MM.1S (cell line): ENCODE results near the gene IRAG1.
A peak's percentile ranks its signal among the peaks of the same experiment; 100 is the strongest.

Source experiments
- DNase-seq: peaks from one replicate; pipeline ENCODE4 v3.0.0-alpha.2; 2015
- H2AFZ ChIP-seq: fragments of 300-600 bp; sonication (generic); 2 replicates; pipeline ENCODE4 v1.6.0; 2016; ENCODE audit warnings: antibody characterized with exemption, low read length
- H3F3A ChIP-seq: fragments of 300-600 bp; sonication (generic); 2 replicates; pipeline ENCODE4 v1.6.1; 2016; ENCODE audit warnings: mild to moderate bottlenecking, antibody characterized with exemption, low read length, moderate library complexity, mixed read lengths; ENCODE audit not compliant: insufficient read depth
- H3K27ac ChIP-seq: fragments of 300-600 bp; sonication (generic); 2 replicates; pipeline ENCODE4 v1.5.1; 2016; ENCODE audit warnings: mild to moderate bottlenecking, low read length
- H3K27me3 ChIP-seq: fragments of 300-600 bp; sonication (generic); replicated peaks from 2 replicates; pipeline ENCODE4 v1.6.0; 2016; ENCODE audit warnings: low read length; ENCODE audit not compliant: insufficient read depth
- H3K36me3 ChIP-seq: fragments of 300-600 bp; sonication (generic); replicated peaks from 2 replicates; pipeline ENCODE4 v1.6.1; 2016; ENCODE audit warnings: mild to moderate bottlenecking, low read length, mixed read lengths; ENCODE audit not compliant: insufficient read depth
- H3K4me1 ChIP-seq: fragments of 300-600 bp; sonication (generic); 2 replicates; pipeline ENCODE4 v1.6.1; 2016; ENCODE audit warnings: low read length, mixed read lengths
- H3K4me2 ChIP-seq: fragments of 300-600 bp; sonication (generic); 2 replicates; pipeline ENCODE4 v1.6.0; 2016; ENCODE audit warnings: low read depth, low read length
- H3K4me3 ChIP-seq: fragments of 300-600 bp; sonication (generic); 2 replicates; pipeline ENCODE4 v1.5.1; 2016; ENCODE audit warnings: low read length, mixed read lengths
- H3K79me2 ChIP-seq: fragments of 300-600 bp; sonication (generic); 2 replicates; pipeline ENCODE4 v1.6.1; 2016; ENCODE audit warnings: mixed run types, low read length, mixed read lengths
- H3K9ac ChIP-seq: fragments of 300-600 bp; sonication (generic); 2 replicates; pipeline ENCODE4 v1.6.1; 2016; ENCODE audit warnings: low read length, mixed read lengths
- H3K9me2 ChIP-seq: fragments of 300-600 bp; sonication (generic); replicated peaks from 2 replicates; pipeline ENCODE4 v1.6.1; 2016; ENCODE audit warnings: mild to moderate bottlenecking, low read length, mixed read lengths; ENCODE audit not compliant: insufficient read depth
- H3K9me3 ChIP-seq: fragments of 300-600 bp; sonication (generic); replicated peaks from 2 replicates; pipeline ENCODE4 v1.6.1; 2016; ENCODE audit warnings: mild to moderate bottlenecking, low read length, mixed read lengths; ENCODE audit not compliant: insufficient read depth
- H4K20me1 ChIP-seq: fragments of 300-600 bp; sonication (generic); 2 replicates; pipeline ENCODE4 v1.6.1; 2016; ENCODE audit warnings: mild to moderate bottlenecking, low read length, moderate library complexity, mixed read lengths; ENCODE audit not compliant: insufficient read depth
- CTCF ChIP-seq: fragments of 300-600 bp; sonication (generic); IDR thresholded peaks from 2 replicates; pipeline ENCODE4 v1.5.1; 2016; ENCODE audit warnings: antibody characterized with exemption, low read length, mixed read lengths
- EZH2 ChIP-seq: fragments of 300-600 bp; sonication (generic); optimal IDR thresholded peaks from 2 replicates; pipeline ENCODE3; 2017; ENCODE audit warnings: low read depth, mild to moderate bottlenecking, antibody characterized with exemption, low read length, mixed read lengths
- EZH2phosphoT487 ChIP-seq: fragments of 300-600 bp; sonication (generic); IDR thresholded peaks from 2 replicates; pipeline ENCODE4 v1.6.1; 2018; ENCODE audit warnings: antibody characterized with exemption, low read length

Gene IRAG1

DNA sequence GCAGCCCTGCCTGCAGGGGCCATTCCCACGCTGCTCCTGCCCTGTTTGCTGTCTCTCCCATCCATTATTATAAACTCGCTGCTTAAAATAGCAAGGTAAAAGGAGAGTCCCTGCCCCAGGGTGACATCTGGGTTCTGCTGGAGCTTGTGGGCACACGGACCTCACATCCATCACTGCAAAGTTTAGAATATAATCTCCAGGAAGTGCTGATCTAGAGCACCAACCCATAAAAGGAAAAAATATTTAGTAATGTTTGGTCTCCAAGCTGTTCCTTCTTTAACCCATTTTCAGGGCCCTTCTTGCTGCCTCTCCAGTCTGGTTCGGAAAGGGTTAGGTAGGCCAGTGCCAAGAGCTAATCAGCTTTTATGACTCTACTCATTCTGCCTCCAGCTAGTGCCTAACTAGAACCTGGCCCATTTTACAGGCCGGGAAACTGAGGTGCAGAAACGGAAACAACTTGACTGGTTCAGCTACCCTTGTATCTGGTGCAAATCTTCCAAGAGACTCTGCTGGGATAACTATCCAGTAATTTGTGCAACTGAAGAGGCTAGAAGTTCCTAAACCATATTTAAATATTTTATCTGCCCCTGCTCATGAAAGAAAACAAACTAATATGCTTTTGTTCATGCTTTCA lies 37.5 kb downstream of the IRAG1 start:
- Histone ChIP-seq H2AFZ (no peak overlapping the region), H3K9me3 (no peaks in the 10 kb centered on the region), H3F3A (peaks cover 11% of the 10 kb centered on the region), H3K79me2 (no peaks in the 10 kb centered on the region), H4K20me1 (no peaks in the 10 kb centered on the region), H3K27ac (no peak overlapping the region), H3K9me2 (no peaks in the 10 kb centered on the region), H3K4me3 (no peak overlapping the region), H3K4me2 (peak overlapping the region; percentile 26; the same call in 1 of the 2 replicates), H3K27me3 (no peaks in the 10 kb centered on the region), H3K4me1 (peaks cover 68% of the 10 kb centered on the region), H3K9ac (no peak overlapping the region), H3K36me3 (no peaks in the 10 kb centered on the region)
- TF ChIP-seq EZH2phosphoT487 (no peak), EZH2 (no peak), CTCF (no peak)
- no peak for DNase-seq

DNA sequence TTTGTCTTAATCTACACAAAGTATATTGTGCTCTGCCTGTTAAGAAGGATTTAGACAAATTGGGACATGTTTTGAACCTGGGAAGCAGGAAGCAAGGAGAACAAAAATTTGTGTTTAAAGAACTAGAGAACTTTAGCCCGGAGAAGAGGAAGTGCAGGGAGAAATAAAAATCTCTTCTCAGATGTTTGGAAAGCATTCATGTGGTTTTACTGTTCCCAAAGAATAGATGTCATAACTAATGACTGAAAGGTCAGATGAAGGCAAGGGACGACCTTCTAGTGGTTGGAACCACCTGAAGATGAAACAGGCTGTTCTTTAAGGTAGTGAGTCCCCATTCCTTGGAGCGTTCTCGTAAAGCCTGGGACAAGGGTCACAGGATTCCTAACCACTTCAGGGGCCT lies 38.3 kb downstream of the IRAG1 start:
- H4K20me1 ChIP-seq, result no peaks in the 10 kb centered on the region
- TF ChIP-seq CTCF (no peak), EZH2 (no peak), EZH2phosphoT487 (no peak)
- peaks cover 11% of the 10 kb centered on the region for H3F3A ChIP-seq
- H2AFZ ChIP-seq, result no peak overlapping the region
- H3K9me2 ChIP-seq, result no peaks in the 10 kb centered on the region
- no peak overlapping the region for H3K4me3 ChIP-seq
- H3K36me3 ChIP-seq, result no peaks in the 10 kb centered on the region
- no peak for DNase-seq
- H3K79me2 ChIP-seq, result no peaks in the 10 kb centered on the region
- no peak overlapping the region for H3K27ac ChIP-seq
- peak overlapping the region; percentile 26; the same call in 1 of the 2 replicates for H3K4me2 ChIP-seq
- peaks cover 70% of the 10 kb centered on the region for H3K4me1 ChIP-seq
- H3K9ac ChIP-seq, result no peak overlapping the region
- H3K9me3 ChIP-seq, result no peaks in the 10 kb centered on the region
- H3K27me3 ChIP-seq, result no peaks in the 10 kb centered on the region

GRCh38 chr11:10654811-10655150 lies 38.8 kb downstream of the IRAG1 start:
- Histone ChIP-seq H3K4me1 (peaks cover 70% of the 10 kb centered on the region), H3K27me3 (no peaks in the 10 kb centered on the region), H3K9me3 (no peaks in the 10 kb centered on the region), H3F3A (peaks cover 11% of the 10 kb centered on the region), H3K9me2 (no peaks in the 10 kb centered on the region), H2AFZ (no peak overlapping the region), H3K36me3 (no peaks in the 10 kb centered on the region), H3K9ac (no peak overlapping the region), H3K4me2 (0 out of 2 replicates have a peak overlapping the region, but pooled peaks have one; percentile 26), H4K20me1 (no peaks in the 10 kb centered on the region), H3K27ac (no peak overlapping the region), H3K4me3 (no peak overlapping the region), H3K79me2 (no peaks in the 10 kb centered on the region)
- TF ChIP-seq CTCF (no peak), EZH2 (no peak), EZH2phosphoT487 (no peak)
- no peak for DNase-seq
